NCI-H128 (cell line): ENCODE data around the gene MPPED1.
A peak's percentile ranks its signal among the peaks of the same experiment; 100 is the strongest.

Experiments used
- DNase-seq: peaks from one replicate; lab custom pipeline; 2025; ENCODE audit not compliant: unreplicated experiment; lab: John Stamatoyannopoulos, UW

Gene MPPED1

DNA sequence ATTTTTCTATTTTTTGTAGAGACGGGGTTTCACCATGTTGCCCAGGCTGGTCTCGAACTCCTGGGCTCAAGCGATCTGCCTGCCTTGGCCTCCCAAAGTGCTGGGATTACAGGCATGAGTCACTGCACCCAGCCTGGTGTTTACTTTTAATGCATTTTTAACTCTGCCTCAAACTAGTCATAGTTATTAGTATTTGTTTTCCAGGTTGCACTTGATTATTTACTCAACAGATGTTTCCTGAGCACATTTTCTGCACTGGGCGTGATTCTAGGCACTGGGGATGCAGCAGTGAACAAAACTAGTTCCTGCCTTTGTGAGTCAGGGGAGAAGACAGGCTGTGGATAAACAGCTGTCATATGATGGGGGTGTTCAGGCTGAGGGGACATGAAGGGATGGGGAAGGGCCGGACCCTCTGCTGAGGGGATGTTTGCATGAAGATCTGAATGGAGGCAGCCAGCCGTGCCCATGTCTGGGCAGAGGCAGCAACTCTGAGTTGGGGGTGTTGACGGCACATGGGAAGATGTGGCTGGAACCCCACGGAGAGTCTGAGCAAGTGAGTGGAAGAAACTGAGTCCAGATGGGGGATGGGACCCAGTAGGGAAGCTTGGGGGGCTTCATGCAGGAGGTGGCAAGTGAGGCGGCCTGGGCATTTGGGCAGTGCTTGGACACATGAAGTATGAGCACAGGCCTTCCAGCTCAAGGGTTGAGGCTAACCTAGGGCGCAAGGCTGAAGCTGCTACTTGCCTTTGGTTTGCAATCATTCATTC is 34.4 kb downstream of the MPPED1 start:
- DNase-seq = no peak

GRCh38 chr22:43446916-43447315 is 35.1 kb downstream of the MPPED1 start:
- DNase-seq = peak; percentile 73

GRCh38 chr22:43447380-43447779 is 35.6 kb downstream of the MPPED1 start:
- DNase-seq = peak; percentile 73

DNA sequence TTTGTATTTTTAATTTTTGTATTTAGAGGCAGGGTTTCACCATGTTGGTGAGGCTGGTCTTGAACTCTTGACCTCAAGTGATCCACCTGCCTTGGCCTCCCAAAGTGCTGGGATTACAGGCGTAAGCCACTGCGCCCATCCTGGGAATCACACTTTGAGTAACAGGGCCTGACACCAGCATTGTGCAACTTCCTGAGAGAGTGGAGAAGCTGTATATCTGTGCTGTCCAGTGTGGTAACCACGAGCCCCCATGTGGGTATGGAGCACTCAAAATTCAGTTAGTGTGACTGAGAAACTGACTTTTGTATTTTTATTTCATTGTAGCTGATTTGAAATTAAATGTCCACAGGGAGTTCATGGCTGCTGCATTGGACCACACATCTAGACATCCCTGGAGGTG is 36.2 kb downstream of the MPPED1 start:
- no peak for DNase-seq

GRCh38 chr22:43449205-43449830 is 37.5 kb downstream of the MPPED1 start:
- DNase-seq = no peak

DNA sequence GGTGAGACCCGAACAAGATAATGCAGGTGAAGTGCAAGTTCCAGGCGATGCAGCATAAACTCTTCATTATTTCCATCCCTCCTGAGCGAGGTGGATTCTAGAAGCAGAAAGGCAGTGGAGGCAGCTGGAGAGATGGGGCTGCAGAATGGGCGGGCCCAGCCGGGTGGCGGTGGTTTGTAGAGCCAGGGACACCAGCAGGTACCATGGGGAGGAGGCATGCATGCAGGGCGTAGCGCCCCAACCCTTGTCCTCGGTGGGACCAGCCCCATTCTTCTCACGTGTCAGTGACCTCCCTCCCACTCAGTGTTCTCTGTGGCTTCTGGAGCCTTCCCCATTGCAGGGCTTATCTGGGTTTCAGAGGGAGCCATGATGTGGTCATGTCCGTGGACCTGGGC is 38.0 kb downstream of the MPPED1 start:
- no peak for DNase-seq

GRCh38 chr22:43451371-43452050 is 39.7 kb downstream of the MPPED1 start:
- DNase-seq = no peak

DNA sequence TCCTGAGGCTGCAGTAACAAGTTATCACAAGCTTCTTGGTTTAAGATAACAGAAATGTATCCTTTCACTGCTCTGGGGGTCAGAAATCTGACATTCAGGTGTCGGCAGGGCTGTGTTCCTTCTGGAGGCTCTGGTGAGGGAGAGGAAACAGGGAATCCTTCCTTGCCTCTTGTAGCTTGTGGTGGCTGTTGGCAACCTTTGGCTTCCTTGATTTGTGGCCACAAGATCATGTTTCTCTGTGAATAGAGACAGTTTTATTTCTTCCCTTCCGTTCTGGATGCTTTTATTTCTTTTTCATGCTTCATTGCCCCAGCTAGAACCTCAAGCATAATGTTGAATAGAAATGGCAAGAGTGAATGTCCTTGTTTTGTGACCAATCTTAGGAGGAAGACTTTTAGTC is 44.0 kb downstream of the MPPED1 start:
- DNase-seq = no peak

GRCh38 chr22:43457002-43457401 is 45.2 kb downstream of the MPPED1 start:
- no peak for DNase-seq

DNA sequence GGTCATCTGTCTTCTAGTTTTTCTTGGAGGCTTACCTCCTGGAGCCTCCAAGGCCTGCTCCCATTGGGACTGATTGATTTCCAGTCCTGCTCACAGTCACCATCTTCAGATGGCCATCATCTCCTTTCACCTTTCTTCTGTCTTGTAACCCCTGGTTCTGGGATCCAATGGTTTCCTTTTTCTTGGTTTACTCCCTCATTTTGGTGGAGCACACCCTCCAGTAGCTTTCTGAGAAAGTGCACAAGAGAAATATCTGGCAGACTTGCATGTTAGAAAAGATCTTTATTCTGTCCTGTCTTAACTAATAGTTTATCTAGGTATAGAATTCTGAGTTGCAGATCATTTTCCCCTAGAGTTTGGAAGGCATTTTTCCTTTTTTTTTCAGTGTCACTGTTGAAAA is 50.9 kb downstream of the MPPED1 start:
- no peak for DNase-seq

DNA sequence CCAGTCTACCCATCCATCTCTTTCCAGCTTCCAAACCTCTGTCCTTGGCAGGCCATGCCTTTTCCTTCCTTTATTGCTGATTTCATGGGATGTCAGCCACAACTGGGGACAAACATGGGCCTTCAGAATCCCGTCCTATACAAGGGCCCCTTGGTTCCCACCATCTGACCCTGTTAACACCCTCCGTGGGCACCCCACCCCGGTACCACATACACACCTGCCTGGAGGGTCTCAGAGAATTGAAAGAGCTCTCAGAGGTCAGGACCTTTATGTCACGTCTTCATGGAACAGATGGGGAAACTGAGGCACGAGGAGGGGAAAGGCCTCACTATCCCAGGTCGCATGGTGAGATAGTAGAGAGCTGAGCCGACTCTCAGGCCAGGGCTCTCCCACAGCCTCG is 53.0 kb downstream of the MPPED1 start:
- no peak for DNase-seq

DNA sequence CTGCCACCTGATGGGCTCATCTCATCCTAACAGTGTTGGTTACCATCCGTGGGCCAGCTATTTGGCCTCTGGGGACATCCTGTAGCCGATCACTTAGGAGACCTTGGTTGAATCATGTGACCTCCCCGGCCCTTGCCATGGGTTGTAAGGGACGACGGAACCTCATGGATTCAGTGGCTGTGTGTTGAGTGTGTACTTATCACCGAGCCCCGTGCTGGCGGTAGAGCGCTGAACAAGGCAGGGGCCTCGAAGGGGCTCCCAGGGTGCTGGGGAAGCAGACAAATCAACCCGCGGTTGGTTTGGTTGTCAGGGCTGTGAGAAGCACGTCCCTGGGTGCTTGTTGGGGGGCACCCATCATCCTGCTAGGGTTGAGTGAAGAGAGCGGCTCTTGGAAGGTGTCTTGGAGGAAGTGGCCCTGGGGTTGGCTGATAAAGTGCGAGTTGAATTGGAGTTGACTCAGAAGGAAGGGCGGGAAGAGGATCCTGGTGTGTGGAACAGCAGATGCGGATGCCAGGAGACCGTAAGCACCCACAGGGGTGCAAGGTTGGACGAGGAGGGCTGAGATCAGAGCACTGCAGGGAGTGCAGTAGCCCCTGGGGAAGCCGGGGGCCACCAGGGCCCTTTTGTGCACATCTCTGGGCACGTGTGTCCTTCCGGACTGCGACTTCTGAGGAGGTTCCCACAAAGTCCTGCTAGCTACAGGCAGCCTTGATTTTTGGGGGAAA is 53.6 kb downstream of the MPPED1 start:
- no peak for DNase-seq

- DNase-seq = no peak
Measured at GRCh38 chr22:43466710-43467109, 54.9 kb downstream of the MPPED1 start.

DNA sequence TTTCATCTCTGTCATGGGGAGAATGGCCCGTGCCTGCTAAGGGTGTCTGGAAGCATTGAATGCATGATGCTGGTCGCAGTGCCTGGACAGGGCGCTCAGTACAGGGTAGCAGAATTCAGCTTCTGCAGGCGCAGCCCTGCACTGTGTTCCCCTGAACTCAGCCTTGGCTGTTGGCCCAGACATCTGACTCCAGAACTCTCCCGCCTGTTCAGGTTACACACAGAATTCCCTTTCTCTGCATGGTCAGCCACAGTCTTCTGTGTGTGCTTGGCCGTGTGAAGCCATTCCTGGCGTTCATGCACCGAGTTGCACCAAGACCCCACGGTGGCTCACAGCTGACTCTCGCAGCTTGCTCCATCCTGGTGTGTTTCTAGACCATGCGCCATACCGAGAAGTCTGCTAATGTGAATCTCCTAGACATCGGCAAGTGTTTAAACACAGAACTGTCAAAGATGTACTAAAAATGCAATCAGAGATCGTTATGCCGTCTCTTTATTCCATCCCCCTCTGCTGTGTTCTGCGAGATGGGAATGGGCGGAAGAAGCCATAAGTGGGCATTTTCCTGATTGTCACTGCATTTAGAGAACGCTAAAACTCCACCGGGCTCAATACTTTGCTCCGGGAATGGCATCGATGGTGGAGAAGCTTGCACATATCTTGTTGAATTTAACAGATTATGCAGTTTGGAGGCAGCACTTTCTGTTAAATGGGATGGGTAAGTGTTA is 55.6 kb downstream of the MPPED1 start:
- no peak for DNase-seq

DNA sequence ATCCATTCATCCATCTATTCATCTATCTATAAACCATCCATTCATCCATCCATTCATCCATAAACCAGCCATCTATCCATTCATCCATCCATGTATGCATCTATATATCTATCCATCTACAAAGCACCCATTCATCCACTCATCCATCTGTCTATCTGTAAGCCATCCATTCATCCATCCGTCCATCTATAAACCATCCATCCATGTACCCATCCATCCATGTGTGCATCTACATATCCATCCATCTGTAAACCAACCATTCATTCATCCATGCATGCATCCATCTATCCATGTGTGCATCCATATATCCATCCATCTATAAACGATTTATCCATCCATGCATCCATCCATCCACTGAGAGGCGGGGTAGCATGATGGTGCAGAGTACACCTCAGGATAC is 58.4 kb downstream of the MPPED1 start:
- no peak for DNase-seq

GRCh38 chr22:43470941-43471585 is 59.2 kb downstream of the MPPED1 start:
- no peak for DNase-seq

- no peak for DNase-seq
Measured at GRCh38 chr22:43471606-43472135, 59.9 kb downstream of the MPPED1 start.

DNA sequence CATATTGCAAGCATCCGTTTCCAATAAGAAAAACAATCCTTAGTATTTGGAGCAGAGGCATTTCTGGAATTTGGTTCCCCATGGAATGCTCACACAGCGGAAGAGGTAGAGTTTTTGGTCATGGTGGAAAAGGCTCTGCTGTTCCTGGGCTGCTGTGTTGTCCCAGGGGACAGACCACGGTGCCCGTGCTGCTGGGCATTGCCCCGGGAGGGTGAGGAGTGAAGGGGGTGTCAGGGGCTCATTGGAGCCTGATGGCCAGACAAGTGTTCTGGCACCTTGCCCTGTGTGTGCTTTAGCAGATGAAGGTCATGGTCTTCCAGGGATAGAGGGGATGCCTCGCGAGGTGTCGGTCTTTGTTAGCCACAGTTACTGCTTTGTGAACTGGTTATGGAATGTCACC is 61.2 kb downstream of the MPPED1 start:
- no peak for DNase-seq

DNA sequence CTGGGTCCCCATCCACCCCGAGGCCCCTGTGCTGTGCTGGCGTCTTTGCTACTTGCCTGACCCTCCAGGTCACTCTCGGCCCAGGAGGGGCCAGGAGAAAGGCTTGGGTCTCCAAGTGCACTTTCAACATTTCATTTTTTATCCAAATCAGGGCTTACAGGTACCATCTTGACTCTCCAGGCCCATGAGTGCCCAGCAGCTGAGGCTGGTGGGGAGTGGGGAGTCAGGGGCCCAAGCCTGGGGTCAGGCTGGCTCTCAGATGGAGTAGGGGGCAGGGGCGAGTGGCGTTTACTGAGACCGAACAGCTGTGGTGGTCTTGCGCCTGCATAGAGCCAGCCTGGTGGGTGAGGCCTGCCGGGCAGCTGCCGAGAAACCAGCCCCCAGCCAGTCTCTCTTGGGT is 61.6 kb downstream of the MPPED1 start:
- DNase-seq = no peak
